Measurements from ENCODE around the gene GRHPR.
"Not testable (repeated sequence)": the region's sequence is repeated elsewhere in the genome, so short reads cannot be mapped to it uniquely, and the experiment has no call there.

Gene GRHPR

DNA sequence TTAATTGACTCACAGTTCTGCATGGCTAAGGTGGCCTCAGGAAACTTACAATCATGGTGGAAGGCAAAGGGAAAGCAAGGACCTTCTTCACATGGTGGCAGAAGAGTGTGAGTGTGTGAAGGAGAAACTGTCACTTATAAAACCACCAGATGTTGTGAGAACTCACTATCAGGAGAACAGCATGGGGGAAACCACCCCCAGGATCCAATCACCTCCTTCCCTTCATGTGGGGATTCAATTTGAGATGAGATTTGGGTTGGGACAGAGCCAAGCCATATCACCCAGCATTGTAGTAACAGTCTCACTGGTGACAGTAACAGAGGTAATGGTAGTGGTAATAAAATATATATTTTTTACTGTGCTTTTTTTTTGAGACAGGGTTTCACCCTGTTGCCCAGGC, 24.6 kb downstream of the GRHPR start:
- DNase-seq (ENCODE audit: low spot score), result no peak

DNA sequence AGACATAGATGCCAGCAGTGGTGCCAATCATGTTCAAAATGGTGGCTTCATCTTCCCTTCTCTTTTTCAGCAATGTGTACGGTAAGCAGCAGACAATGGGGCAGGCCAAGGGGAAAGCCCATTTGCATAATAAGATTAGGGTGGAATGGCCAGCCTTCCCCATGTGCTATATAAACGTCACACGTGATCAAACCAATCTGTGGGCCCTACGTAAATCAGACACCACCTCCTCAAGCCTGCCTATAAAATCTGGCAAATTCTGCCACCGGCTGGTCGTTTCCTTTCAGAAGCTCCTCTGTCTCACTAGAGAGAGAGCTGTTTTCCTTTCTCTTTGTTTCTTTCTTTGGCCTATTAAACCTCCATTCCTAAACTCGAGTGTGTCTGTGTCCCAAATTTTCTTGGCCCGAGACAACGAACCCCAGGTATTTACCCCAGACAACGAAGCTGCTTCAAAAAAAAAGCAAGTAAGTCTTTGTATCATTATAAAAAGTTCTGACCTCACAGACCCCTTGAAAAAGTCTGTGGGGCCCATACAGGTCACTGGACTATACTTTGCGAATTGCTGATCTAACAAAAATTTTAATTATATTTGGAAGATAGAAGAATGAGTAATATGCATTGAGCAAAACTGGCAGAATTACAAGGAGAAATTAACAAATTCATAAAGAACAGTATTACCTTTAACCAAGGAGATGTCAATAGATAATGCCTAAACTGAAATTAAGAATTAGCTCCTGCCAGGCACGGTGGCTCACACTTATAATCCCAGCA, 27.6 kb downstream of the GRHPR start:
- no peak for DNase-seq (ENCODE audit: low spot score)

GRCh38 chr9:37451628-37452027, 29.1 kb downstream of the GRHPR start:
- no peak for DNase-seq (ENCODE audit: low spot score)

DNA sequence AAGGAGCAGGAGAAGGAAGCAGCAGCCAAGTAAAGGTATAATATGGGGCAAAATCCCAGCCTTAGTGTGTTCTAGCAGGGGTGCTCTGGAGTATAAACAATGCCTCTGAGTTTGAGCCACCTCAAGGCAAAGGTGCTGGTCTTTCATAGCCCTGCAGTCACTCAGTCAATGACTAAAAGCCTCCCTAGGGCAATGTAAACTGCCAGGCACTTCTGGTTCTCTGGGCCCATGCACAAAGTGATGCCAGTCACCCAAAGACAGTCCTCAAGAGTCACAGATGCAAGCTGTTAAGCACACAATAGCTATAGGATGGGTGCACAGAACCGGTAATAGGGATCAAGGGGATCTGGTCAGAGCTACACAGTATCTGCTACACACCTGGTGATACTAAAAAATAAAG, 30.1 kb downstream of the GRHPR start:
- DNase-seq (ENCODE audit: low spot score), result no peak

DNA sequence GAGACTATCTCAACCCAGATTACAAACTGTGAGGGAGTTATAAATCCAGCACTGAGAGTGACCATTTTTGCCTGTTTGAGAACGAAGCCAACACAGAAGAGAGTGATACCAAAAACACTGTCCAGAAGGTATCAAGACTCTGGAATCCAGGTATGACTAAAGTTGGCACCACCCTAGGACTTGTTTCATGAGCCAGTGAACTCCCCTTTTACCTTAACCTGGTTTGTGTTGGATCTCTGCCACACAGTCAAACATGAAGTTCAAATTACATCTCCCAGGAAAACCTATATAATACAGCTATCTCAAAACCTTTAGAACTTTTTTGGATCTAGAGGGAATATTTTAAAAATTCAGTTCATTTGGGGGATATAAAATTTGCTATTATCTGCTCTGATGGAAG, 31.3 kb downstream of the GRHPR start:
- DNase-seq (ENCODE audit: low spot score), result no peak

DNA sequence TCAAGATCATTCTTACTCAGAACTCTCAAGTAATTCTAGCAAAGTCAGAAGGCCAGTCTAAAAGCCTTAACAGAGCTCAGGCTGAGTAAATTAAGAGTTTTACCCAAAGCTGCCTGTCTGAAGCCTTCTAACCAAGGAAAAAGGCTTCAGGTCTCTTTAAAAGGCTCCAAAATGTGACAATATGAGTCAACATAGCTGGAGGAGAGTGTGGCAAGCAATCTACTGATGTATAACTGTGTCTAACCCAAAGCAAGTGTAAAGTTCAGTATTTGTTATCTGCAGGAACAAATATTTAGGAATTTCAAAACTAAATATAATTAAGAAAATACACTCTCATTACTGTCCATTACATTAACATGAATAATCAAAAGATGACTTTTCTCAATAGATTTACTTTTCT, 31.7 kb downstream of the GRHPR start:
- no peak for DNase-seq (ENCODE audit: low spot score)

DNA sequence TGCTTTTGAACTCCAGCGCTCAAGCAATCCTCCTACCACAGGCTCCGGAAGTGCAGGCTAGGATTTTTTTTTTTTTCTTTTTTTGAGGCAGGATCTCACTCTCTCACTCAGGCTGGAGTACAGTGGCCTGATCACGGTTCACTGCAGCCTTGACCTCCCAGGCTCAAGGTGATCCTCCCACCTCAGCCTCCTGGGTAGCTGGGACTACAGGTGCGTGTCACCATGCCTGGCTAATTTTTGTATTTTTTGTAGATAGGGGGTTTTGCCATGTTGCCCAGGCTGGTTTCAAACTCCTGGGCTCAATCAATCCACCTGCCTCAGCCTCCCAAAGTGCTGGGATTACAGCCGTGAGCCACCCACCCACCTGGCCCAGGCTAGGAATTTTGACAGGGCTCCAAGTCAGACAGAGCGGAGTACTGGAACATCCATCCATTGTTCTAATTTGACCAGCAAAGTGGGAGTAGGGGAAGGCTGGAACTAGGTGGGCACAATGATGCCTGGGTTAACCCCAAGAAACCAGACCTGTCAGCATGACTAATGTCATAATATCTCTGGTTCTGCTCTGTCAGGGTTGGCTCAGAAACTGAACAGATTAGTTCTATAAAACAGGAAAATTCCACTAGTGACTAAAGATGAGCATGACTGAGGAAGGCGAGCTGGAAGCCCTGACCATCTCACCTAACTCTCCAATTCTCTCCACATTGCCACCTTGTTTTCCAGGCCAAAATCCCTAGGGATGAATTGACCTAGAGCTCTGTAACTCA, 33.6 kb downstream of the GRHPR start:
- DNase-seq (ENCODE audit: low spot score), result no peak

GRCh38 chr9:37456817-37457216, 34.3 kb downstream of the GRHPR start:
- no peak for DNase-seq (ENCODE audit: low spot score)

DNA sequence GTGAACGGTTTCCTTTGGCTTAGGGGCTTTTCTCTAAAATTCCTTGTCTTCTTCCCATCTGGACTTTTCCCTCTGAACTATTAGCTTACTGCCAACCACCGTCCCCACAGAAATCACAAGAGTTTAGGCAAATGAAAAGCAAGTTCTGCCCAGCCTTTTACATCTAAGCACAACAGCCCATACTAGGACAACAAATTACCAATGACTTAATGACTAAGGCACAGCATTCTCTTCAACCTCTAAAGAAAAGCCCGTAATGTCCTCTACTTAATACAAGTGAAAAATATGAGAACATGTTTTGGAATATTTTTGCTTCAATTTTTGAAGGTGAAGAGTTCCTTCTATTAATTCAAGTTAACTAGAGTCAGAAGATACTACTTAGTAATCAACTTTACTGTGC, 41.5 kb downstream of the GRHPR start:
- DNase-seq (ENCODE audit: low spot score), result peak; percentile 26

GRCh38 chr9:37464426-37465248, 42.1 kb downstream of the GRHPR start:
- peak; percentile 86 for DNase-seq (ENCODE audit: low spot score)

GRCh38 chr9:37465249-37466036, 42.9 kb downstream of the GRHPR start, which contains the start of gene ZBTB5:
TSS of gene ZBTB5 (minus strand) at chr9:37465450. CDS start at chr9:37442551, 22,899 bp downstream.
- peak; percentile 99 for DNase-seq (ENCODE audit: low spot score)

DNA sequence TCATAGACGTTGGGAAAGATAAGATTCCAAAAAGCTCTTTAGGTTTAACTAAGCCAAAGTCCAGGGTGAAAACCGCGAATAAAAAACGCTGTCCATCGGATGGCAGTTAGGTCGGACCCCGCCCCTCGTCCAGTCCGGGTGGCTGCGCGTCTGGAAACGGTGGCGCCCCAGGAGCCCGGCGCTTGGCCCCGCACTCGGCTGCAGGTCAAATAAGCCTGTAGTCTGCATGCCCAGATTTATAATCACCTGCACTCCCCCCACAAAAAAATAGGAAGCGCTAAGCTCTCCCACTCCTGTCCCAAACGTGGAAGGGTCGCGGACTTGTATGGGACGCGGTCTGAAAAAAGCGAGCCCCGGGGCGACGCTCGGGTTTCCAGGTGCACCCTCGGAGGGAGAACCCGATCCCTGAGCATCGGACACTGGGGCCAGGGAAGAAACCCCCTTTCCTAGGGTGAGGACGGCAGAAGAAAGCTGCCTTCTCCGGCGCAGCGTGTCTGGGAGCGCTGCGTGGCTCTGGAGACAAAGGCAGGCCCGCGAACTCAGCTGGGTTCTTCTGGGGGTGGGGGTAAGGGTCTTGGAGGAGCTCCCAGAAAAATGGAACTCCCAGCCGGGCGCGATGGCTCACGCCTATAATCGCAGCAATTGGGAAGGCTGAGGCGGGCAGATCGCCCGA, 43.7 kb downstream of the GRHPR start:
- no peak for DNase-seq (ENCODE audit: low spot score)

DNA sequence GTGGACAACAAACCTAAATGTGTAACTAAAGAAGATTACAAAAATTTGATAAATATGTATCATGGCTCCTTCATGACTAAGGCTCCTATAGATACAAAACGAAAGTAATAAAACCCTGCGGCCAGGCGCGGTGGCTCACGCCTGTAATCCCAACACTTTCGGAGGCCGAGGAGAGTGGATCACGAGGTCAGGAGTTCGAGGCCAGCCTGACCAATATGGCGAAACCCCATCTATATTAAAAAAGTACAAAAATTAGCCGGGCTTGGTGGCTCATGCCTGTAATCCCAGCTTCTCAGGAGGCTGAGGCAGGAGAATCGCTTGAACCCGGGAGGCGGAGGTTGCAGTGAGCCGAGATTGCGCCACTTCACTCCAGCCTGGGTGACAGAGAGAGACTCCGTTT, 45.0 kb downstream of the GRHPR start:
- DNase-seq (ENCODE audit: low spot score), result not testable (repeated sequence)

- no peak for DNase-seq (ENCODE audit: low spot score)
These were observed 46.1 kb downstream of the GRHPR start for GRCh38 chr9:37468620-37469019.

DNA sequence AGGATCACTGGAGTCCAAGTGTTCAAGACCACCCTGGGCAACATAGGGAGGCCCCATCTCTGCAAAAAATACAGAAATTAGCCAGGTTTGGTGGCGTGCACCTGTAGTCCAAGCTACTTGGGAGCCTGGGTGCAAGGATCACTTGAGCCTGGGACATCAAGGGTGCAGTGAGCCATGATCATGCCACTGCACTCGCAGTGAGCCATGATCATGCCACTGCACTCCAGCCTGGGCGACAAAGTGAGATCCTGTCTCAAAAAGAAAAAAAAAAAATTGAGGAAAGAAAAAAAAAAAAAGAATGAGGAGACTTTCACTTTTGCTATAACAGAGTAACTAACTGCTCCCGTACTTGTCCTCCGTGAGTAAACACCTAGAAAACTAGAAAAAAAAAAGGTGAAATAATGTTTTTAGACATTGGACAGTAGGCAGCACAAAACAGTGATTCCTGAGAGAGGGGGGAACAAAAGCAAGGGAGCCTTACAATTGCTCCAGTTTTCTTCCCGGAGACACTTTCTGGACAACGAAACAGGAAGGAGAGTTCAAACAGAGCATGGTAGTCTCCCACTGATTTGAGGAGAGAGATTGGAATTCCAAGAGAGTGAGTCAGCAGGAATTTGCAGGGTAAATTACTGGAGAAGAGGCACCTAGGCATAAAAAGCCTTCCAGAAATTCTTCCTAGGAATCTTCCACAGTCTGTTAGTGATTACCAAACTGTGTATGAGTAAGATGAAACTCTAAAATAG, 49.6 kb downstream of the GRHPR start:
- no peak for DNase-seq (ENCODE audit: low spot score)

GRCh38 chr9:37473982-37474381, 51.5 kb downstream of the GRHPR start:
- not testable (repeated sequence) for DNase-seq (ENCODE audit: low spot score)

- DNase-seq (ENCODE audit: low spot score), result no peak
These were observed 51.9 kb downstream of the GRHPR start for GRCh38 chr9:37474438-37474837.

DNA sequence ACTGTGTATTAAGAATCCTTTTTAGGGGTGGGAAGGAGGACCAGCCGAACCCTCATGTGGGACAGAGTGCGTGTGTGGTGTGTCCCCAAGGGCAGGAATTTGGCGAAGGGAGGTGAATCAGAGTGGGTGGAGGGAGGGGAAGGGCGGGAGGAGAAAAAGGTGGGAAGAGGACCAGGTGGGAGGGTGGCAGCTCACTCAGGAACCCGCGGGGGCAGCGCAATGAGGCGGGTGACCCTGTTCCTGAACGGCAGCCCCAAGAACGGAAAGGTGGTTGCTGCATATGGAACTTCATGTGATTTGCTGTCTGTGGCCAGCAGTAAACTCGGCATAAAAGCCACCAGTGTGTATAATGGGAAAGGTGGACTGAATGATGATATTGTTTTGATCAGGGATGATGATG, 54.4 kb downstream of the GRHPR start:
- no peak for DNase-seq (ENCODE audit: low spot score)

GRCh38 chr9:37477443-37477842, 54.9 kb downstream of the GRHPR start:
- not testable (repeated sequence) for DNase-seq (ENCODE audit: low spot score)

DNA sequence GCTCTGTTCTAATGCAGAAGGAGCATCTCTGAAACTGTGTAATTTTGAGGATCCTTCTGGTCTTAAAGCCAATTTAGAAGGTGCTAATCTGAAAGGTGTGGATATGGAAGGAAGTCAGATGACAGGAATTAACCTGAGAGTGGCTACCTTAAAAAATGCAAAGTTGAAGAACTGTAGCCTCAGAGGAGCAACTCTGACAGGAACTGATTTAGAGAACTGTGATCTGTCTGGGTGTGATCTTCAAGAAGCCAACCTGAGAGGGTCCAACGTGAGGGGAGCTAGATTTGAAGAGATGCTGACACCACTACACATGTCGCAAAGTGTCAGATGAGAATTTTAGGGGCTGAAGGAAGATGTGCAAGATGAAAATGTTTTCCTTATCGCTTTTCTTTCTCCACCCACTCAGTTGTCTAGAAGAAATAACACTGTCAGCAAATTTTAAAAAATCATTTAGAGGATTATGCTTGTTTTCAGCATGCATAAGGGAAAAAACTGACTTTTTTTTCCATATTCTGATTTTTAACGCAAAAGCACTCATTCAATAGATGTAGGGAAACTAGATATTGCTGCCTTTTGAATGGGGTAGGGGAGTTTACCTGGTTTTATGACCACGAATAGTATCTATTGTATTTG, 55.6 kb downstream of the GRHPR start:
- DNase-seq (ENCODE audit: low spot score), result not testable (repeated sequence)

Data from NAMALWA (cell line).